Testis (tissue), 2 donors: ENCODE data around the gene PSG7.
"Not testable (repeated sequence)": the region's sequence is repeated elsewhere in the genome, so short reads cannot be mapped to it uniquely, and the experiment has no call there.

Experiments
- CTCF ChIP-seq, 3 experiments: fragments of 450-650 bp in 2 of 3; fragments of 200-600 bp in 1 of 3; sonication (generic) in 1 of 3; IDR thresholded peaks; one replicate each; pipeline ENCODE4 v1.5.1; 2016 to 2019; ENCODE audit warnings: antibody characterized with exemption in 3 of 3, mild to moderate bottlenecking in 2 of 3, moderate library complexity in 1 of 3
- POLR2A ChIP-seq: fragments of 450-650 bp; IDR thresholded peaks from one replicate; pipeline ENCODE4 v1.6.1; 2017; ENCODE audit warnings: antibody characterized with exemption, mild to moderate bottlenecking, moderate library complexity

- TF ChIP-seq CTCF (IDR thresholded peaks at IDR 0.05); POLR2A: not testable (repeated sequence)
Observed at GRCh38 chr19:42887876-42888445, 49.0 kb downstream of the PSG7 start.
